Endometrial microvascular endothelial cells (primary cell): ENCODE results near the gene DNAJC4. TPM values are rescaled to one million over a fixed set of nuclear protein-coding genes. Genes with fewer than 3 reads are reported as not detected.
"Not testable (repeated sequence)": the region's sequence is repeated elsewhere in the genome, so short reads cannot be mapped to it uniquely, and the experiment has no call there.

Experiments used
- in situ Hi-C: cut with HindIII; loops from 2 replicates; pipeline ENCODE4 v1.10.0; 2017; ENCODE audit warnings: low sequenced_read_pairs, low pct_unique_long_range_greater_than_20kb; ENCODE audit errors: inconsistent ontology term
- total RNA-seq: library from RNA; depleted of rRNA; stranded (reverse); fragments of >200 nt; gene quantifications from one replicate; pipeline ENCODE4 v1.2.3, GENCODE V29; 2015; ENCODE audit errors: inconsistent ontology term

DNAJC4 gene
- total RNA-seq, 1 donor from 2014 or later, result 14.7 TPM

GRCh38 chr11:64240435-64241240 lies 10.3 kb downstream of the DNAJC4 start, which contains the start of gene FKBP2:
Gene FKBP2 (plus strand): TSS chr11:64241095. CDS start chr11:64242388, 1,293 bp downstream.
- in situ Hi-C loops, result no loop called here

GRCh38 chr11:64241241-64241490 lies 10.8 kb downstream of the DNAJC4 start:
- in situ Hi-C loops, result no loop called here

GRCh38 chr11:64241491-64242374 lies 11.4 kb downstream of the DNAJC4 start:
- in situ Hi-C loops, result no loop called here

- in situ Hi-C loops, result no loop called here
These were observed 13.0 kb downstream of the DNAJC4 start for GRCh38 chr11:64243236-64243854.

GRCh38 chr11:64244107-64244506 lies 13.8 kb downstream of the DNAJC4 start:
- in situ Hi-C loops, result no loop called here

- in situ Hi-C loops, result no loop called here
These were observed 14.6 kb downstream of the DNAJC4 start for GRCh38 chr11:64244966-64245365.

- in situ Hi-C loops, result no loop called here
These were observed 15.1 kb downstream of the DNAJC4 start for GRCh38 chr11:64245401-64245796.

- in situ Hi-C loops, result no loop called here
These were observed 15.7 kb downstream of the DNAJC4 start for GRCh38 chr11:64245797-64246620.

- in situ Hi-C loops, result not testable (repeated sequence)
These were observed 16.2 kb downstream of the DNAJC4 start for GRCh38 chr11:64246621-64246870.

GRCh38 chr11:64246871-64247728 lies 16.8 kb downstream of the DNAJC4 start, which contains the start of gene PPP1R14B:
Gene PPP1R14B (minus strand): TSS chr11:64246943. CDS start chr11:64246673, 270 bp downstream.
- in situ Hi-C loops, result no loop called here

GRCh38 chr11:64247729-64248531 lies 17.6 kb downstream of the DNAJC4 start:
- in situ Hi-C loops, result no loop called here

GRCh38 chr11:64248578-64248977 lies 18.2 kb downstream of the DNAJC4 start:
- in situ Hi-C loops, result no loop called here

- in situ Hi-C loops, result no loop called here
These were observed 18.7 kb downstream of the DNAJC4 start for GRCh38 chr11:64249038-64249437.

GRCh38 chr11:64249563-64250414 lies 19.4 kb downstream of the DNAJC4 start:
- in situ Hi-C loops, result no loop called here

GRCh38 chr11:64250415-64251015 lies 20.2 kb downstream of the DNAJC4 start:
- in situ Hi-C loops, result no loop called here
